IPS-18c (cell line): ENCODE data around the gene UNC5C.
"Not testable (repeated sequence)": the region's sequence is repeated elsewhere in the genome, so short reads cannot be mapped to it uniquely, and the experiment has no call there.

Source experiments
- H3K4me3 ChIP-seq: 2 replicates; pipeline ENCODE4 v1.7.0; 2013; ENCODE audit warnings: low read depth, mild to moderate bottlenecking, low read length, moderate library complexity; ENCODE audit not compliant: insufficient read depth
- H3K9me3 ChIP-seq: one replicate; pipeline ENCODE4 v1.6.1; 2013; ENCODE audit warnings: mild to moderate bottlenecking, low read length, moderate library complexity; ENCODE audit not compliant: control insufficient read depth, insufficient read depth

UNC5C gene

DNA sequence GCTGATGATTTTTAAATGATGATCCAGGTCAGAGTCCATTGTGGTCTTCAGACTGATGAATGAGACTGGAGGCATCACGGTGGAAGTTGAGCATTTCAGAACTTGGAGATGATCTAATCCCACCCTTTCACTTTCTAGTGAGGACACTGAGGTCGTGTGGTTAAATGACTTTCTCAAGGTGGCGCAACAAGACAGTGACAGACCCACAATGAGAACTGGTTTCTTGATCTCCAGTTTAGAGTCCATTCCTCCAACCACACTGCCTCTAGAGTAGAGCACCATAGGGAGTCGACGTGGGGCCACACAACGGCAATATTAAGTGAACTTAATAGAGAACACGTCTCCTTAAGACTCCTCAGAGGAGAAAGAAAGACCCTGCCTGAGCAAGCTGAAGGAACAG, 381.0 kb downstream of the UNC5C start:
- Histone ChIP-seq H3K9me3 (no peaks in the 10 kb centered on the region), H3K4me3 (no peak overlapping the region)

DNA sequence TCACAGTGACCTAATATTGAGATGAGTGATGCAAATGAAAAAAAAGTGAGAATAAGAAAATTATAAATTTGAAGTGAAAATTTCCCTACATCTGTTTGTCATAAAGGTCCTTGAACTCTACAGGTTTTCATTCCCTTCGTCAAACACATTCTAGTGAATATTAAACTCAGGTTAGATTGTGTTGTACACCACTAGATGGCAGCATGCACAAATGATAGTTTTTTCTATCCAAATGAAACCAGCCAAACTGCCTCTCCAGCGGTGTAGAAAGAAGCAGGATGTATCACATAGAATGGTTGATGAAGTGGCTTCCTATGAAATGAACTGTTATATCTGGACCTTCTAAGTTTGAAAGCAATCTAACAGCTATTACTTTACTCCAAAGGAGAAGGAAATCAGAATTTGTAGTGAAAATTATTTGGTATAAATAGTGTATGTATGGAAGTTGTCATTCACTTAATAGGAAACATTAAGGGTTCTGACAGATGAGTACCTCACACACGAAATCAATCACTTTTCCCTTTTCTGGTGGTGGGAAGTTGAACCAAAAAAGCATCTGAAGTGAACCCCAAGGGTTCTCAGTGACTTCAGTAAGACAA, 382.7 kb downstream of the UNC5C start:
- Histone ChIP-seq H3K9me3 (peaks cover 2% of the 10 kb centered on the region), H3K4me3 (no peak overlapping the region)

GRCh38 chr4:95162867-95163266, 385.9 kb downstream of the UNC5C start:
- Histone ChIP-seq H3K9me3 (peaks cover 4% of the 10 kb centered on the region), H3K4me3 (no peak overlapping the region)

- Histone ChIP-seq H3K9me3 (peaks cover 4% of the 10 kb centered on the region), H3K4me3 (no peak overlapping the region; the same call in 1 of the 2 replicates)
Measured at GRCh38 chr4:95161781-95162469, 386.8 kb downstream of the UNC5C start.

DNA sequence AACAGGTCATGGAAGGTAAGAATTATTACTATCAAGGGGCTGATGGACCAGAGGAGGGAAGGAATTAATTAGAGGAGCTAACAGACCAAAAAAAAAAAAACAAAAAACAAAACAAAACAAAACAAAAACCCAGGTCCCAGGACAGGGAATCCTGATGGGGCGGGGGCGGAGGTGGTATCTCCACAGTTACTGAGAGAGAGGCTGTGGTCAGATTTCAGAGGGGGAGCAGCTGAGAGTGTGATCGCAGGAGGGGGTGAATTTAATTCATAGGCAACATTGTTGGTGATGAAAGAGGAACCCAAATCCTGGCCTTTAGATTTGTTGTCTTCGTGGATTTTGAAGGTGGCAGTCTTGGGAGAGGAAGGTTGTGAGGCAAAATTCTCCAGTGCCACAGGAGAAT, 389.4 kb downstream of the UNC5C start:
- H3K4me3 ChIP-seq: no peak overlapping the region
- peaks cover 4% of the 10 kb centered on the region for H3K9me3 ChIP-seq

GRCh38 chr4:95158626-95159025, 390.1 kb downstream of the UNC5C start:
- Histone ChIP-seq H3K9me3 (peaks cover 4% of the 10 kb centered on the region), H3K4me3 (no peak overlapping the region)

DNA sequence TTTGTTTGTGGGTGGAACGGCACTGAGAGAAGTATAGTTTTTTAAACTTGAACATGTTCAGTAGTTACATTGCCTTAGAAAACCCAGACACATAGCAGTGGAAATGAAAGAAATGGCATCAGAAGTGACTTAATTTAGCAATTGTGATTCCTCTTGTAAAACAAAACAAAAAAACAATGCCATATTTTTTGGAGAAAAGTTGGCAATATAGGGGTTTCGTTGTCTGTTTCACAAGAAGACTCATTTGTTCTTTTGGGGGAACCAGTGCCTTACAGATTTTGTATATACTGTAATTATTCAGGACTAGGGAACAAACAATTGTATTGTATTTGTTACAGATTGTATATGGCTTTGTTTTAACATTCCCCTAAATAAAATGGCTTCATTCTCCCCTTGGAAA, 390.7 kb downstream of the UNC5C start:
- H3K9me3 ChIP-seq: peaks cover 4% of the 10 kb centered on the region
- no peak overlapping the region for H3K4me3 ChIP-seq

GRCh38 chr4:95157596-95157995, 391.2 kb downstream of the UNC5C start:
- no peak overlapping the region for H3K4me3 ChIP-seq
- H3K9me3 ChIP-seq: peaks cover 3% of the 10 kb centered on the region

- Histone ChIP-seq H3K4me3 (no peak overlapping the region), H3K9me3 (peaks cover 2% of the 10 kb centered on the region)
Measured at GRCh38 chr4:95156452-95156765, 392.4 kb downstream of the UNC5C start.

DNA sequence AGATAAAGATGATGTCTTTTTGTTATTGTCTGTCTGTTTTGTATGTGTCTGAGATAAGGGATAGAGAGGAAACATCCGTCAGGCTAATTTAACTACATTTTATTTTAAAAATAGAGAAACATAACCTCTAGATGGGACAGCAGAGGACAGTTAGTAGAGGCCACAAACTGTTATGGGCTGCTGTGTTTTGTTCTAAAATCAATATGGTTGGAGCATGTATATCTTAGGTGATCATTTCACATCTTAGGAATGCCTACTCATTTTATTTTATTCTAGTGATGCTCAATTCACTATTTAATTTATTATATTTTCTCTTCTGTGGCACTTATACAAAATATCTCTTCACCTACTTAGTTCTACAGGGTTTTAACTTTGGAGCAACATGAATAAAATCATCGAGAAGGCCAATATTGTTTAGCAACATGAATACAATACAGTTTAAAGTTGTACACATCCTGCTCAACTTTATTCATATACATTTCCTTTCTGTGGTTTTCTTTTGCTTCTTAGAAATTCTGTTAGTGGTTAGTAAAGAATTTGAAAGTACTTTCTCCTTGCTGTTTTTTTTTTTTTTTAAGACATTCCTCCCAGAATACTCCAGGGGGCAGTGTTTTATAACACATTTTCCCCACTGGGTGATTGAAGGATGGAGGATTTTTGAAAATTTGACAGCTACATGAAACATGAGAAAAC, 392.9 kb downstream of the UNC5C start:
- Histone ChIP-seq H3K4me3 (no peak overlapping the region), H3K9me3 (peaks cover 2% of the 10 kb centered on the region)

GRCh38 chr4:95153182-95153581, 395.6 kb downstream of the UNC5C start:
- no peaks in the 10 kb centered on the region for H3K9me3 ChIP-seq
- H3K4me3 ChIP-seq: no peak overlapping the region

GRCh38 chr4:95151255-95151654, 397.5 kb downstream of the UNC5C start:
- H3K4me3 ChIP-seq: no peak overlapping the region
- no peaks in the 10 kb centered on the region for H3K9me3 ChIP-seq

GRCh38 chr4:95142932-95143331, 405.8 kb downstream of the UNC5C start:
- peaks cover 9% of the 10 kb centered on the region for H3K9me3 ChIP-seq
- H3K4me3 ChIP-seq: no peak overlapping the region

GRCh38 chr4:95141361-95141760, 407.4 kb downstream of the UNC5C start:
- Histone ChIP-seq H3K9me3 (peaks cover 9% of the 10 kb centered on the region), H3K4me3 (no peak overlapping the region)

DNA sequence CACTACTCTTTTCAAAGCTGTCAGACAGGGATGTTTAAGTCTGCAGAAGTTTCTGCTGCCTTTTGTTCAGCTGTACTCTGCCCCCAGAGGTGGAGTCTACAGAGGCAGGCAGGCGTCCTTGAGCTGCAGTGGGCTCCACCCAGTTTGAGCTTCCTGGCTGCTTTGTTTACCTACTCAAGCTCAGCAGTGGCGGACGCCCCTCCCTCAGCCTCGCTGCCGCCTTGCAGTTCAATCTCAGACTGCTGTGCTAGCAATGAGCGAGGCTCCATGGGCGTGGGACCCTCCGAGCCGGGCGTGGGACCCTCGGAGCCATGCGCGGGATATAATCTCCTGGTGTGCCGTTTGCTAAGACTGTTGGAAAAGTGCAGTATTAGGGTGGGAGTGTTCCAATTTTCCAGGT, 409.3 kb downstream of the UNC5C start:
- H3K9me3 ChIP-seq, H3K4me3 ChIP-seq: not testable (repeated sequence)

- H3K9me3 ChIP-seq: not testable (repeated sequence)
Measured at GRCh38 chr4:95134016-95134415, 414.8 kb downstream of the UNC5C start.

GRCh38 chr4:95129821-95130311, 418.9 kb downstream of the UNC5C start:
- Histone ChIP-seq H3K4me3 (no peak overlapping the region), H3K9me3 (peaks cover 2% of the 10 kb centered on the region)

More at GRCh38 chr4:95134016-95134415, 414.8 kb downstream of the UNC5C start:
- H3K4me3 ChIP-seq: not testable (repeated sequence)

DNA sequence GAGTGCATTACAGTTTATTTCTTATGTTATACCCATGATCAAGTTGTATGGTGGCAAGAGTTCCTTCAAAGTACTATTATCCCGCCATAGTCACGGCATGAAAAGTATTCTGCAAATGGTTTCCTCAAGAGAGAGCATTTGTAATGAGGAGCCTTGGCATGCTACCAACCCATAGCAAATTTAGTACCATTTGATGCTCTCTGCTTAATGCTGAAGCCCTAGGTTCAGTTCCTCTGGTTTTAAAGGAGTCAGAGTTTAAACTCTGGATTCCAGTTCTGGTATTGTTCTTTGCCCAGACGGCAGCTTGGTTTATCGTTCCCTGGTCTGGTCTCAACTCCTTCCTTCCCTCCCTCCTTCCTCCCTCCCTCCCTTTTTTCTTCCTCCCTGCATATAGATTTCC, 419.7 kb downstream of the UNC5C start:
- Histone ChIP-seq H3K9me3 (peaks cover 2% of the 10 kb centered on the region), H3K4me3 (no peak overlapping the region)
